Panc1 (cell line): ENCODE results near the gene UTF1.

Source experiments
- POLR2AphosphoS5 ChIP-seq: IDR thresholded peaks from 2 replicates; pipeline ENCODE4 v1.6.1; 2012; ENCODE audit warnings: mild to moderate bottlenecking, low read depth, low read length, moderate library complexity
- SIN3A ChIP-seq: IDR thresholded peaks from 2 replicates; pipeline ENCODE4 v1.6.1; 2012; ENCODE audit warnings: low read depth, mild to moderate bottlenecking, low read length, moderate library complexity, borderline replicate concordance; ENCODE audit not compliant: insufficient read depth
- TCF7L2 ChIP-seq: IDR thresholded peaks from 2 replicates; pipeline ENCODE4 v1.6.1; 2011; ENCODE audit warnings: mild to moderate bottlenecking, low read depth, low read length, inconsistent platforms
- TF ChIP-seq, protein P1 (sequence below): fragments of 450-650 bp; IDR thresholded peaks from 2 replicates; pipeline ENCODE4 v1.5.1; 2017; ENCODE audit warnings: mild to moderate bottlenecking
- TF ChIP-seq, protein P2 (sequence below), 2 experiments: IDR thresholded peaks; 2 replicates each; pipeline ENCODE4 v1.6.1; 2011 to 2012; ENCODE audit warnings: low read depth in 2 of 2, control low read depth in 1 of 2, low read length in 1 of 2, mild to moderate bottlenecking in 1 of 2, moderate library complexity in 1 of 2; ENCODE audit not compliant: insufficient read depth in 1 of 2

DNA sequence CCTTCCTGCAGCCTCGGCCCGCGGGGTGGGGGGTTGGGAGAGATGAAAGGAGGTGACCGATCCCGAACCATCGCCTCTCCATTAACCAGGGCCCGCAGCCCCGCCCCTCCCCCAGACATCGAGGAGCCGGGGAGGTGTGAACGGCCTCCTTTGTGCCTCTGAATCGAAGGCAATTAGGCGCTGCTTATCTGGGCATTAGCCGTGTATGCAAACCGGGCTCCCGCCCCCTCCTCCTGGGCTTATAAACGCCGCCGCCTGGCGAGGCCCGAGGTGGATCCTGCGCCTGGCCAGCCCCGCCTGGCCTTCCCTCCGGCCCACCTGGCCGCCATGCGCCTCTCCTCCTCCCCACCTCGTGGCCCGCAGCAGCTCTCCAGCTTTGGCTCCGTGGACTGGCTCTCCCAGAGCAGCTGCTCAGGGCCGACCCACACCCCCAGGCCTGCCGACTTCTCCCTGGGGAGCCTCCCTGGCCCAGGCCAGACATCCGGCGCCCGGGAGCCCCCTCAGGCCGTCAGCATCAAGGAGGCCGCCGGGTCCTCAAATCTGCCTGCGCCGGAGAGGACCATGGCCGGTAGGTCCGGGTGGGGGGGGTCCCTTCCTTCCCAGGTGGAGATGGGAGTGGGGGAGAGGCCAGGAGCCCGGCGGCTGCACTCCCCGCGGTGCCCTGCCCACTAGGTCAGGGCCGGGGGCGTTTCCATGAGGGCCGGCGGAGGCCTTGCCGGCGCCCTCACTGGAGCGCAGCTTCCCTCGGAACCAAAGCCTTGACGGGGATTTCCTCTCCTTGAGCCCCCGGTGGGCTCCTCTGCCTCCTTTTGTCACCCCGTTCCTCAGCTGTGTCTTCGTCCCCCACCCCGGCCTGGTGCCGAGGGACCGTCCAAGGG lies 7.8 kb downstream of the UTF1 start, which contains the start of gene VENTX:
- TF ChIP-seq, protein P1, sequence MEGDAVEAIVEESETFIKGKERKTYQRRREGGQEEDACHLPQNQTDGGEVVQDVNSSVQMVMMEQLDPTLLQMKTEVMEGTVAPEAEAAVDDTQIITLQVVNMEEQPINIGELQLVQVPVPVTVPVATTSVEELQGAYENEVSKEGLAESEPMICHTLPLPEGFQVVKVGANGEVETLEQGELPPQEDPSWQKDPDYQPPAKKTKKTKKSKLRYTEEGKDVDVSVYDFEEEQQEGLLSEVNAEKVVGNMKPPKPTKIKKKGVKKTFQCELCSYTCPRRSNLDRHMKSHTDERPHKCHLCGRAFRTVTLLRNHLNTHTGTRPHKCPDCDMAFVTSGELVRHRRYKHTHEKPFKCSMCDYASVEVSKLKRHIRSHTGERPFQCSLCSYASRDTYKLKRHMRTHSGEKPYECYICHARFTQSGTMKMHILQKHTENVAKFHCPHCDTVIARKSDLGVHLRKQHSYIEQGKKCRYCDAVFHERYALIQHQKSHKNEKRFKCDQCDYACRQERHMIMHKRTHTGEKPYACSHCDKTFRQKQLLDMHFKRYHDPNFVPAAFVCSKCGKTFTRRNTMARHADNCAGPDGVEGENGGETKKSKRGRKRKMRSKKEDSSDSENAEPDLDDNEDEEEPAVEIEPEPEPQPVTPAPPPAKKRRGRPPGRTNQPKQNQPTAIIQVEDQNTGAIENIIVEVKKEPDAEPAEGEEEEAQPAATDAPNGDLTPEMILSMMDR, result no peak
- TF ChIP-seq POLR2AphosphoS5 (no peak), SIN3A (no peak), TCF7L2 (peak; percentile 74)
- TF ChIP-seq, protein P2, sequence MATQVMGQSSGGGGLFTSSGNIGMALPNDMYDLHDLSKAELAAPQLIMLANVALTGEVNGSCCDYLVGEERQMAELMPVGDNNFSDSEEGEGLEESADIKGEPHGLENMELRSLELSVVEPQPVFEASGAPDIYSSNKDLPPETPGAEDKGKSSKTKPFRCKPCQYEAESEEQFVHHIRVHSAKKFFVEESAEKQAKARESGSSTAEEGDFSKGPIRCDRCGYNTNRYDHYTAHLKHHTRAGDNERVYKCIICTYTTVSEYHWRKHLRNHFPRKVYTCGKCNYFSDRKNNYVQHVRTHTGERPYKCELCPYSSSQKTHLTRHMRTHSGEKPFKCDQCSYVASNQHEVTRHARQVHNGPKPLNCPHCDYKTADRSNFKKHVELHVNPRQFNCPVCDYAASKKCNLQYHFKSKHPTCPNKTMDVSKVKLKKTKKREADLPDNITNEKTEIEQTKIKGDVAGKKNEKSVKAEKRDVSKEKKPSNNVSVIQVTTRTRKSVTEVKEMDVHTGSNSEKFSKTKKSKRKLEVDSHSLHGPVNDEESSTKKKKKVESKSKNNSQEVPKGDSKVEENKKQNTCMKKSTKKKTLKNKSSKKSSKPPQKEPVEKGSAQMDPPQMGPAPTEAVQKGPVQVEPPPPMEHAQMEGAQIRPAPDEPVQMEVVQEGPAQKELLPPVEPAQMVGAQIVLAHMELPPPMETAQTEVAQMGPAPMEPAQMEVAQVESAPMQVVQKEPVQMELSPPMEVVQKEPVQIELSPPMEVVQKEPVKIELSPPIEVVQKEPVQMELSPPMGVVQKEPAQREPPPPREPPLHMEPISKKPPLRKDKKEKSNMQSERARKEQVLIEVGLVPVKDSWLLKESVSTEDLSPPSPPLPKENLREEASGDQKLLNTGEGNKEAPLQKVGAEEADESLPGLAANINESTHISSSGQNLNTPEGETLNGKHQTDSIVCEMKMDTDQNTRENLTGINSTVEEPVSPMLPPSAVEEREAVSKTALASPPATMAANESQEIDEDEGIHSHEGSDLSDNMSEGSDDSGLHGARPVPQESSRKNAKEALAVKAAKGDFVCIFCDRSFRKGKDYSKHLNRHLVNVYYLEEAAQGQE (IDR thresholded peaks at IDR 0.05; ENCODE audit: insufficient read depth in 1 of 2, low read depth in 2 of 2, low read length in 1 of 2), result no peak
